ENCODE results near the gene ABCB1.
A peak's percentile ranks its signal among the peaks of the same experiment; 100 is the strongest.
"Not testable (repeated sequence)": the region's sequence is repeated elsewhere in the genome, so short reads cannot be mapped to it uniquely, and the experiment has no call there.

ABCB1 gene

DNA sequence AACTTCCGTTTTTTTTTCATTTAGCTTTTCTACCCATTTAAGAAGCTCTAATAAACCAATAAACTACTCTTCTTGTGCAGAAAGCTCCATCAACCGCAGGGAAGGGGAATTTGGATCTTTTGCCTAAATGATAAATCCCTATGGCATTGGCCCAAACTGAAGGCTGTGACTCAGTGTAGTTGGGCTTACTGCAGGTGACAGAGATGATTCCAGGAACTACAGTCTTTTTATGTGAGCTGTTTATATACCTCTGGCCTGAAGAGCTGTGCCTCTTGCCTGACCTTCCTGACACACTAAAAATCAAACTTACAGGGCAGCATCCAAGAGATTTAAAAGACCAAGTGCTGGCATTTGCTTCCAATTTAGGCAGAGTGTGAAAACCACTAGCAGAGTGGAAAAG lies 25.2 kb downstream of the ABCB1 start:
- peak; percentile 58 for DNase-seq (ENCODE audit: low spot score)

DNA sequence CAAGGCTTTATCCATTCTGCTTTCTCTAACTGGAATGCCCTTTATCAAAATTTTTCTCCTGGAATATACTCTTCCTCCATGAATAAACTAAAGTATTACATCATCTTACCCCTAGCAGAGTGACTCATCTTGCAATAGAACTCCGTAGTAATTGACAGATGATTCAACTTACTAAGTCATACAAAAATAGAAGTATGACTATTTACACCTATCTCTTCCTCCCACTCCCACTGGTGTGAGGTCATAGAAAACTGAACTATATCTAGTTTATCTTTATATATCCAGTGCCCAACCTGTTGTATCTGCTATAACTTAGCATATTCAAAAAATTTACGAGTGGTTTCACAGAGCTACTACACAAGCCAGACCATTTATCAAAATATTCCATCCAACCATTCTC lies 26.1 kb downstream of the ABCB1 start:
- DNase-seq (ENCODE audit: low spot score): peak; percentile 89
- FAIRE-seq: peak; percentile 89

More for the DNA sequence above, 25.2 kb downstream of the ABCB1 start:
- FAIRE-seq: peak; percentile 76

DNA sequence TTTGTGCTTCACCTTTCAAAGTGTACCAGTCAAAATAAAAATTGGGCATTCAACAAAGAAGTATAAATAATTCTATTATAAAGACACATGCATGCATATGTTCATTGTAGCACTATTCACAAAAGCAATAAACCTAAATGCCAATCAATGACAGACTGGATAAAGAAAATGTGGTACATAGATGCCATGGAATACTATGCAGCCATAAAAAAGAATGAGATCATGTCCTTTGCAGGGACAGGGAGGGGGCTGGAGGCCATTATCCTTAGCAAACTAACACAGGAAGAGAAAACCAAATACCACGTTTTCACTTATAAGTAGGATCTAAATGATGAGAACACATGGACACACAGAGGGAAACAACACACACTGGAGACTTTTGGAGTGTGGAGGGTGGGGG lies 28.2 kb downstream of the ABCB1 start:
- DNase-seq (ENCODE audit: low spot score); FAIRE-seq: not testable (repeated sequence)

DNA sequence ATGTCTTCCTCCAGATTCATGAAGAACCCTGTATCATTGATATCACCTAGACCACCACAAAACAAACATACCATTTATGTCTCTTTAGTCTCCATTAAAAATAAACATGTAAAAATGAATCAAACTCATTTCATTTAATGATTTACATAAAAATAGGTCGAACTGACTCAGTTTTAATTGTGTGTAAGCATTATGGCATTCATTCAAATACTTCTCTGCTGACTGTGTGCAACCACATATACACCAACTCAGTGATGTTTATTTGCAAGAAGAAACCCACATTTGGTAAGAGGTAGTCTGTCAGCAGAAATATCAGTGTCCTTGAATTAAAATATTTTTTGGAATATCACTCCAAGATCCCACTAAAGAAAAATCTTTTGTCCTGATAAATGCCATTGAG lies 30.5 kb downstream of the ABCB1 start:
- peak; percentile 97 for FAIRE-seq

DNA sequence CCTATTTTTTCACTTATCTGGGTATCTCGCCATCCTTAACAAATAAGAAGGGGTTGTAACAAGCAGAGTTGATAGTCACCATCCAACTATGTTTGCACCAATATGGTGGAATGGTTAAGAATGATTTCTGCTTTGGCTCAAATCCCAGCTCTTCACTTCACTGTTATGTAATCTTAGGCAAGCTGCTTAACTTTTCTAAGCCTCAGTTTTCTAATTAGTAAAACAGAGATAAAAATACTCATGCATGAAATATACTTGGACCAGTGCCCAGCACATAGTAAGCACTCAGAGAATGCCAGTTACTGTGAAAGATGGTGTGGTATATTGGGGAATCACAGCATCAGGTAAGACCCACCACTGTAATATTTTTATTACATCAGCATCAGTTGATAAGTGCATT lies 33.6 kb downstream of the ABCB1 start:
- FAIRE-seq (peak; percentile 18), DNase-seq (ENCODE audit: low spot score) (no peak)

More for the DNA sequence above, 30.5 kb downstream of the ABCB1 start:
- peak; percentile 94 for DNase-seq (ENCODE audit: low spot score)

DNA sequence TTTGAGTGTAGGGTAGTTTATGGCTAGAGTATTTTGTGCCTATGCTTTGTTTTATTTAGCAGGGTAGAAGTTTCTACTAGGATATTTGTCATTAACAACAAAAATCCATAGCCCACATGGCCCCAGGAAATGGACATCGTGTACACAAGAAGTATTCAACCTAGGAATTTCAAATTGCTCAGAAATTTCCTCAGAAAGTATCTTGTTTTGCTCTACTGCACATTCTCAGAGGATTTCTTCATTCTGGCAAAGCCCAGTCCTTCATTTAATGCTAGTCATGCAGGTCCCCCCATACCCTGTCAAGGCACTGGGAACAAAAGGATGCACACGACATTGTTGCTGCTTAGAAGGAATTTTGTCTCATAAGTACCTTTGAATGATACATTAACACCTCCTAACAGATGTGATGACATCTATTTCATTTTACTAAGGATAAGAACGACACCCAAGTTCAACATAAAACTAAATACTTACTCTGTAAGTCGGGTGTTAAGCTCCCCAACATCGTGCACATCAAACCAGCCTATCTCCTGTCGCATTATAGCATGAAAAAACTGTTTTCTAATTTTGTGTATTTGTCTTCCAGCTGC lies 34.3 kb downstream of the ABCB1 start:
- FAIRE-seq: no peak
- DNase-seq (ENCODE audit: low spot score): no peak

DNA sequence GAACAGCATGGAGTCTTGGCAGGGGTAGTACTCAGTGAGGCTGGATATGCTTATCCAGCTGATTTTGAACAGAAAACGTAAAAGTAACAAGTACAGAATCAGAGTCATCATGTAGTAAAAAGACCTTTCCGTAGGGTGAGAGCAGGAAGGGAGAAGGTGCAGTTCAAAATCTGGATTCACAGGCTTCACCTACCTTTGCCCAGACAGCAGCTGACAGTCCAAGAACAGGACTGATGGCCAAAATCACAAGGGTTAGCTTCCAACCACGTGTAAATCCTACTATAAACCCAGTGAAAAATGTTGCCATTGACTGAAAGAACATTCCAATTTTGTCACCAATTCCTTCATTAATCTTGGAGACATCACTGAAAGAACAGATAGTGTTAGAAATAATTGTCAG lies 34.8 kb downstream of the ABCB1 start:
- FAIRE-seq: no peak
- DNase-seq (ENCODE audit: low spot score): no peak

DNA sequence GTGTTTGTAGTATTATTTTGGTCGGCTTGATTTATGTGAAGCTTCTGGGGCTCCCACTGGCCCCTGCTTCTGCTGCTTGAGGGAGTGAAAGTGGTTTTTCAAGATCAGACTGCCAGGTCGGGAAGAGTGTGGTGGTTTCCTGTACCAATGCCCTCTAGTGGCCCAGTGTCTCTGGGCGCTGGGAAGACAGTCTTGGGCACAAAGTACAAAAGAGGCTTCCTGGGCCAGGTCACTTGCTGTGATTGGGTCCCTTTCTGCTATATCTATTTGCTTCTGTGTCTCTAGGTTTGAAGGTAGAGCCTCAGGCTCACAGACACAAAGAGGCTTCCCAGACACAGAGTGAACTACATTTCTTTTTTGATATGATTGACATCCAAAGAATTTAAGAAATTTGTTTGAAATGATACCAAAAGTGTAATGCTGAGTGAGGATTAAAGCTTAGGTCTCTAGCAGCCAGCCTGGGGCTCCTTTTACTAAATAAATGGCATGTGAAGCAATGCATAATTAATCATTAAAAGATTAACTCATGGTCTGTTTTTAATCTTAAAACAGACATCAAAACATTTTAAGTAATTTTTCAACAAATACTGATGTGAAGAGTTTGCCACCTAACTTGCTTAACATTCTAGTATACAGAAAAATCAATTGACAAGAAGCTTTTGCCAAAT lies 36.3 kb downstream of the ABCB1 start:
- peak; percentile 47 for DNase-seq (ENCODE audit: low spot score)

DNA sequence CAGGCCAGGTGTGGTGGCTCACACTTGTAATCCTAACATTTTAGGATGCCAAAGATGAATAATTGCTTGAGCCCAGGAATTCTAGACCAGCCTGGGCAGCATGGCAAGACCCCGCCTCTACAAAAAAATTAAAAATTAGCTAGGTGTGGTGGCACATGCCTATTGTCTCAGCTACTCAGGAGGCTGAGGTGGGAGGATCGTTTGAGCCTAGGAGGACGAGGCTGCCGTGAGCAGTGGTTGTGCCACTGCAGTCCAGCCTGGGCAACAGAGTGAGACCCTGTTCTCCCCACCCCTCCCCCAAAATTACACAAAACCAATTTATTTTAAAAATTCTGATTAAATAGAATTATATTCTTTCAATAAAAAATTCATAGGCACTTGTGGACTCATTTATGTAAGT lies 39.0 kb downstream of the ABCB1 start:
- FAIRE-seq (no peak), DNase-seq (ENCODE audit: low spot score) (no peak)

More for the DNA sequence above, 36.3 kb downstream of the ABCB1 start:
- FAIRE-seq: peak; percentile 42

DNA sequence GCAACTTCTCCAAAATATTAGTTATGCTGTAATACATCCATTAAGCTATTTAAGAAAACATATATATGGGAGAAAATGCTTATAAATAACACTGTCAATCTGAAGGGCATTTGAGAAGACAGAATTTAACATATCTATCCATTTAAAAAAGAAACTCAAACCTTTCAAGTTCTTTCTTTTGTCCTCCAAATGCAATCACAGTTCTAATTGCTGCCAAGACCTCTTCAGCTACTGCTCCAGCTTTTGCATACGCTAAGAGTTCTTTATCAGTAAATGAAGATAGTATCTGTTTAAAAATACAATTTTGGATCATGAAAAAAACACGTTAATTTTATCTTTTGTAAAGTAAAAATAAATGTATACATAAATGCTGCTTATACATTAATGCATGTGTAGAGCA lies 39.6 kb downstream of the ABCB1 start:
- FAIRE-seq: no peak

DNA sequence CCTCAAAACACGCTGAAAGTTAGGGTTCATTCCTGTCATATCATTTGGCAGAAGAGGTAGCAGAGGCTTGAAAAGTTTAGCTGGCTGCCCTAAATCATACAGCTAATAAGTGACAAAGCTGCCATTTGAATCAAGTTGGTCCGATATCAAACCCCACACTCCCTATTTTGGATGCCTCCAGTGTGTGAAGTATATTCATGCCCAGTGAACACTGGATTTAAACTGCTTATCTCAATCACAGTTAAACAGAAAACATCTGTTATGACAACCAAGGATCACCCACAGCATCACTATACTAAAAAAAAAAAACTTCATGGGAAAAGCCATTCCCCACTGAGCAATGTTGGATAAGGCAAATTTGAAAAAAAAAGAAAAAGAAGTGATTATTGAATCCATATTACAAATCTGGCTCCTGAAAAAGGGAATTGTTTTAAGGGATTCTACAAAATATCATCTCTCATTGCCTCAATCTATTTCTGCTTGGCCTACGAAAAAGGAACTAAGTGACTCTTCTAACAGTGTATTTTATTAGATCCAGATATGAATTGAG lies 48.3 kb downstream of the ABCB1 start:
- no peak for FAIRE-seq
- no peak for DNase-seq (ENCODE audit: low spot score)

More for the DNA sequence above, 39.6 kb downstream of the ABCB1 start:
- no peak for DNase-seq (ENCODE audit: low spot score)

DNA sequence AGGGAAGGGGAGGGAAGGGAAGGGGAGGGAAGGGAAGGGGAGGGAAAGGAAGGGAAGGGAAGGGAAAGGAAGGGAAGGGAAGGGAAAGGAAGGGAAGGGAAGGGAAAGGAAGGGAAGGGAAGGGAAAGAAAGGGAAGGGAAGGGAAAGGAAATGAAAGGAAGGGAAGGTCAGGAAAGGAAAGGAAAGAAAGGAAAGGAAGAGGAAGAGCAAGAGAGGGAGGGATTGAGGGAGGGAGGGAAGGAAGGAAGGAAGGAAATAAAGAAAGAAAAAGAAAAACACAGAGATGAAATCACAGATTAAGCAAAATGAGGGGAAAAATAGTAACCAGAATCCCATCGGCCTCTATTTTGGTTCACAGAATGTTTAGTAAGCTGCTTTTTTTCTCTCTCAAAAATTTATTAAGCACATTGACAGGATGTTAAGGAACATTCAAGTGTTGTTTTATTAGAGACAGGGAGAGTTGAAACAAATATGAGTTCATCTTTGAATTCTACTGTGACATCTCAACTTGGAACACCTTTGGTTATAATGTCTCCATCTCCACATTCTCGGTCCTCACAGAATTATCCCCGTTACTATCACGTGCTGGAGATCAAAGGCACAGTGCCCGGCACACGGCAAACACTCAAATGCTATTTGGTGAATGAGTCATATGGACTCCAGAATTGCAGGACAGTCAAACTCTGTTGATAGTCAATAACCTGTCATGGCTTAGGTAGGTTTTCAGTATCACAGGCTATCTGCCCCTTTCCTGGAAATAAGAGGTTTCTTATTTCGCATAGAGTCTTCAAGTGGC lies 52.4 kb downstream of the ABCB1 start:
- DNase-seq (ENCODE audit: low spot score): no peak
- no peak for FAIRE-seq

DNA sequence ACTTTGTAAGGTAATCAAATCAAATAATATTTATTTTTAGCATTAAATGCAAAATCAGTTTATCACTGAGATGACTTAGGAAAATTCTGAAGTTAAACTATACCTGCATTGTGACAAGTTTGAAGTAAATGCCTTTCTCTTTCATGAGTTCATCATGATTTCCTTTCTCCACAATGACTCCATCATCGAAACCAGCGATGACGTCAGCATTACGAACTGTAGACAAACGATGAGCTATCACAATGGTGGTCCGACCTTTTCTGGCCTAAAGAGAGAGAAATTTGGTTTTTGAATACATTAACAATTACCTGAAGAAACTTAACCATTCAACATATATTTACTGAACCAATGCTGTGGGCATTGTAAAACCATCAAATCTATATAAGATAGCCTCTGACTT lies 54.9 kb downstream of the ABCB1 start:
- FAIRE-seq (no peak), DNase-seq (ENCODE audit: low spot score) (no peak)

DNA sequence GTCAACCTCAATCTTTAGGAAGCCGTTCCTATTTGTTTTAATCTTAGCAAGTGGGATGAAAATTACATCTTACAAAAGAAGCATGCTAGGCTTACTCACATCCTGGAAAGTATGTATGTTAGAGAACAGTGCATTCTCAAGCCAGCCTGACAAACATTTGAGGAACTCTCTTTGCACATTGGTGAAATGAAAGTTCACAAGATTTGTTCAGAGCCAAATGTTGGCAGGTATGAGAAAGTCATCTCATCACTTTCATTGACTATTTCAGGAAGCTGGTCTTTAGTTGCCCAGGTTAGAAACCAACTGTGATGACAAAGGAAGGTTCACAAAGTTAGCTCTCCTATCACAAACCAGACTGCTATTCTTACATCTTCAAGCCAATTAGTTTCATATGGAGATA lies 57.1 kb downstream of the ABCB1 start:
- FAIRE-seq: no peak
- DNase-seq (ENCODE audit: low spot score): no peak

DNA sequence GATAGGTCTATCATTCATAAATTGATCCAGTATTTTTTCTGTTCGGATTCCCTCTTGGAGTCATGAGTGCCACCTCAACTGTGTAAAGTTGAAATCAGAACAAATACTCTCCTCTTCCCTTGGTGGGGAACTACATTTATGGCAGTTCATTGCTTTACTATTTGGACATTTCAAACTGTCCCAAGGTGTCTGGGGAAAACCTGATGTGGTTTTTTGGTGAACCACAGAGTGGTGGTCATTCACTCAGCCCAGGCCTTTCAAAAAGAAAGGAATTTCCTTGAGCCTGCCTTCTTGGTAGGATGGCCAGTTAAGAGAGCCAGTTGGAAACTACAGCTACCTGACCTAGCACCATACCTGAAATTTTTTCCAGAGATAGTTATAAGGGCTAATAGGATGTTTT lies 59.0 kb downstream of the ABCB1 start:
- DNase-seq (ENCODE audit: low spot score): no peak
- no peak for FAIRE-seq

DNA sequence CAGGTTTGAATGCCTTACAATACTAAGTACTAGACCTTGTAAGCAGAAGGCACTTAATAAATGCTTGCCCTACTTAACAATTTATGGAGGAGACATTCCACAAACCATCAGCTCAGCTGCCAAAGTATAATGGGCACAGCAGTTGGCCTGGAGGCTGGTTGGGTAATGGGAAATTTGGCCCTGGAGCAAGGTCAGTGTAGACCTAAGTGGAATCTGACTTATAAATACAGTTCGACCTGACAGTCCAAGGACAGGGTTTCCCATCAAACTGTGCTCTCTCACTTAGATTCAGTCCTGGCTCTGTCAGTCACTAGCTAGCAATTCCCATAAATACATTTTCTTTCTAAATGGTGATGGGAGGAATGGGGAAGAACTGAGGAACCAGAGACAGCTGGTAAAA lies 62.6 kb downstream of the ABCB1 start:
- FAIRE-seq: no peak
- DNase-seq (ENCODE audit: low spot score): no peak

DNA sequence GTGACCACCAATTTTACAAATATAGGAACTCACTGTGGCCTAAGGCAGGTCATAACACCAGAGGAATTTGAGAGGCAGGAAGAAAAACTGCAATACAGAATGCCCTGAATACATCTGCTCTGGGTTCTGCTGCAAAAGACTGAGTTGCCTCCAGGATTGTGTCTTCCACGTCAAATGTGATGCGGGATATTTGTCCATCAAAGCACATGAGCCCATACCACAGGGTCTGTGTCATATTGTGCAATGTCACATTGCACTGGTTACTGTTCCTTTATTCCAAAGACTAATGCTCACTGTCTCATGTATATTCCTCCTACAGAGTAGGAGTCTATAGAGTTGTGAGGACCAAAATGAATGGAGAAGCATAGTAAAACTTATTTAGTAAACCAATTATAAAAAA lies 66.6 kb downstream of the ABCB1 start:
- DNase-seq (ENCODE audit: low spot score) (no peak), FAIRE-seq (no peak)

DNA sequence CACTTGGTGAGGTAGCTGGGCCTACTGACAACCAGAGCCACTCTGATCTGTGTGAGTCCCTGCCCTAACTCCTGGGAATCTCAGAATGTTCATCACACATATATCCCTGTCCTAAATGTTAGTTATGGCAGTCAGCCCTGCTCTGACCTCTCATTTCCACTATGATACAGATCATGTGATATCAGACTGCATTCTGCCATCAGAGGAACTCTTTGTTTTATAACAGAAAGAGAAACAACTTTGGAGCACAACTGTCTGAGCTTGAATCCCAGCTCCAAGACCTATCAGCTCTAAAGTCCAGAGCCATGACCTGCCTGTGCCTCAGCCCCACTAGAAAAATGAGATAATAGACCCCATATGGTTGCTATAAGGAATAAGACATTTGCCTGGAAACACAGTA lies 70.6 kb downstream of the ABCB1 start:
- FAIRE-seq (no peak), DNase-seq (ENCODE audit: low spot score) (no peak)

DNA sequence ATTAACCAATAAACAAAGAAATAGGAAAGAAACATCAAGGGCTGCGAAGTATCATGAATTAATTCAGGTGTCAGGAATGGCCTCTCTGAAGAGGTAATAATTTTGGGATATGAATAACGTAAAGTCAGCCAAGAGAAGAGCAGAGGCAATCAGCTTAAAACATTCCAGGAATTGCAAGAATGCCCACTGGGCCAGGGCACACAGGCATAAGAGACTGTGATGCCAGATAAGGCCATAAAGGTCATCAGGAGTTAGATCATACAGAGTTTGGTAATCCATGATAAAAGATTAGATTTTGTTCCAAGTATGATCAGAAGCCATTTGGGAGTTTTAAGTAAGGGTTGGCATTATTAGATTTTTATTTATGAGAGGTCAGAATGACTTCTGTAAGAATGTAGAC lies 72.0 kb downstream of the ABCB1 start:
- FAIRE-seq: no peak
- DNase-seq (ENCODE audit: low spot score): no peak

DNA sequence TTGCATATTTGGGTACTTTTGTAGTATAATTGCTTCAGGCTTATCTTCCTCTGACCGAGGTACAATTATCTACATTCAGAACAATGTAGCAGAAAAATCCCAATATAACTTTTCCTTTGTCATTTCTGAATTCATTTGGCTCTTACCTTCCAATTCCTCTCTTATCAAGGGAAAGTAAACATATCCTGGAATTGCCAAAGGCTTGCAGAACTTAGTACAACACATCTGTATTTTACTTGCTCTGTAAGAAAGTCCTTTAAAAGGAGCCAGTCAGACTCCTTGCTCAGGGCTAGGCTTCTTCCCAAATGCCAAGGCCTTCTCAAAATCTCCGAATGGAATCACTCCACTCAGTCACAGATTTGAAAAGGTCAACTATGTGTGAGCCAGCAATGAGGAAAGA lies 81.9 kb downstream of the ABCB1 start:
- DNase-seq (ENCODE audit: low spot score) (no peak), FAIRE-seq (no peak)

DNA sequence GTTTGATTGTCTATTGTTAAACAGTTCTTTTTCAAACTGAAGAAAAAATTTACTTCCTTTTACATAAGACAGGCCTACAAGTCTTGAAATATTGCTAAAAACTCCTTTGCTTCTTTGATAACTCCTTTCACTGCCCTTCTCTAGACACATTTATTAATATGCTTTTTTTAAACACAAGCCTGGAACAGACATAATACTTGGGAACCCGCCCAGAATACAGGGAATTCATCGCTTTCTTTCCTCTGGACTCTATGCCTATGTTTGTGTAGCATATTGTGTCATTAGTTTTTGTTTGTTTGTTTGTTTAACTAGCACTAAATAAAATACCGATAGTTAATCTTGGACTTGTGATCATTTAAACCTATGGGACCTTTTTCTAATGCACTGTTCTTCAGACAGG lies 82.8 kb downstream of the ABCB1 start:
- FAIRE-seq (no peak), DNase-seq (ENCODE audit: low spot score) (no peak)

DNA sequence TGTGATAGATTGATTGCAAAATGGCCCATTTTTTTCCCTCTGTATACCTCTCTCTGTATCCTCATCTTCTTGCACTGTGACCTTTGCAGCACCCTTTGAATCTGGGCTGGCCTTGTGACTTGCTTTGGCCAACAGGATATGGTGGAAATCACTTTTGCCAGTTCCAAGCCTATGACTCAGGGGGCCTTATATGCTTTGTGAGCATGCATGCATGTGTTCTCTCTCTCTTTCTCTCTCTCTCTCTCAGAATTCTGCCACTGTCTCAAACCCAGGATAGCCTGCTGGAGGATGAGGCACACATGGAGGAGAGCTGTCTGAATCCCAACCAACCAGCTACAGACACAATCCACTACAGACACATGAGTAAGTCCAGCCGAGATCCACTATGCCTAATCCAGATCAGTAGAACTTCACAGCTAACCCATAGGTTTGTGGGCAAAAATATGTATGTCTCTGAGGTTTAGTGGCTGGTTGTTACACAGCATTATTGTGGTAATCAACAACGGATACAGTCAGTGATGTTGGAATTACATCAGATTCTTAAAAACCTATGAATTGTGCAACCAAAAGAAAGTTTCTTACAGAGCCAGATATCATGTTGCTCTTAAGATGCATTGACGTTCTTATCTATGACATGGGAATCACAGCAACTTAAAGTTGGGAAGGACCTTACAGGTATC lies 83.4 kb downstream of the ABCB1 start:
- peak; percentile 45 for DNase-seq (ENCODE audit: low spot score)

More for the DNA sequence above, 83.4 kb downstream of the ABCB1 start:
- no peak for FAIRE-seq
